ENCODE measurements around the gene TVP23A.
A peak's percentile ranks its signal among the peaks of the same experiment; 100 is the strongest.

The TVP23A gene

DNA sequence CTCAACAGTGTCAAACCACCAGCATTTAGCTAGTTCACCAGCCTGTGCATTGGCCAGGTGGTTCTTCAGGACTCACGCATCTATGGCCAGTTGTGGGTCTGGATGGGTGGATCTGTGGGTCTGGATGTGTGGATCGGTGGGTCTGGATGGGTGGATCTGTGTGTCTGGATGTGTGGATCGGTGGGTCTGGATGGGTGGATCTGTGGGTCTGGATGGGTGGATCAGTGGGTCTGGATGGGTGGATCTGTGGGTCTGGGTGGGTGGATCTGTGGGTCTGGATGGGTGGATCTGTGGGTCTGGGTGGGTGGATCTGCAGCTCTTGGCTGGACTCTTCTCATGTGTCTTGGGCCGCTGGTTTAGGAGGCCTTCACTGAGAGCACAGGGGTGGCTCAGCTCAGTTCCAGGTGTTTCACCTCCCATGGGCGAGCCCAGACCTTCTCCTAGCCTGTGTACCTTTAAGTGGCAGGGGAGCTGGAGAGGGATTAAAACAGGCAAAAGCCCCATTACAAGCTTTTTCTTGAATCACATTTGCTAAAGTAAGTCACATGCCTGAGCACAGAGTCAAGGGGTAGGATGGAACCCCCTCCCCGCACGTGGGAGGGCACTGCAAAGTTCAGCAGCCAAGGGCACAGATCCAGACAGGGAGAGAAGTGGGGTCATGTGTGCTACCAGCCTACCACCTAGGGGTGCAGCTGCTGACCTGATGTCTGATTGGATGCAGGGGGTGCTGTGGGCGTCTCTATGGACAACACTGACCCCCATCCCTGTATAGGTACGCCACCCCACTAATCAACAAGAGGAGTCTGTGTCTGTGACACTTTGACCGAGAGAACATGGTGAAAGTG, 78.4 kb downstream of the TVP23A start:
- H3K4me3 ChIP-seq (ENCODE audit: low read length): no peak overlapping the region
- TF ChIP-seq ZNF274 (IDR thresholded peaks at IDR 0.05; ENCODE audit: low read depth, low read length): no peak

DNA sequence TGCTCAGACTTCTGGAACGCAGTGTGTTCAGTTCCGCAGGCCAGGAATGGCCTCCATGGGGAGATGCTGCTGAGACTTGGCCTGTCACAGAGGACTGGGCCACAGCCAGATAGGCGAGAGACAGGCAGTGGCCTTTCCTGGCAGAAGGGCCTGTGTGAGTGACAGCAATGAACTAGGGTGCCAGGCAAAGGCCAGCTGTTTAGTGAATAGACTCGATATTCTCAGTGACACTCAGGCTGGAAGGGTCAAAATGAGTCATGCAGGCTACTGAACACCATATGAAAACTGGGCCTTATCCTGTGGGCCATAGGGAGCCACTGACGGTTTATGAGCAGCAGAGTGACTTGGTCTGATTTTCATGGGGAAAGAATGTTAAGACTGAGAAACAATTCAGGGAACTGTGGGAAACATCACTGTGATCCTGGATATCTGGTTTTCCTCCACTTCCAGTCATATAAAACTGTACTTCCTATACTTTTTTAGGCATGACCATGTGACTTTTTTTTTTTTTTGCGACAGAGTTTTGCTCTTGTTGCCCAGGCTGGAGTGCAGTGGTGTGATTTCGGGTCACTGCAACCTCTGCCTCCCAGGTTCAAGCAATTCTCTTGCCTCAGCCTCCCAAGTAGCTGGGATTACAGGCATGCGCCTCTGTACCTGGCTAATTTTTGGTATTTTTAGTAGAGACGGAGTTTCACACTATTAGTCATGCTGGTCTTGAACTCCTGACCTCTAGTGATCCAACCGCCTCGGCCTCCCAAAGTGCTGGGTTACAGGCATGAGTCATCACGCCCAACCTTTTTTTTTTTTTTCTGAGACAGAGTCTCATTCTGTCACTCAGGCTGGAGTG, 80.1 kb downstream of the TVP23A start:
- no peak for TF ChIP-seq ZNF274 (IDR thresholded peaks at IDR 0.05; ENCODE audit: low read depth, low read length)
- no peak overlapping the region for H3K4me3 ChIP-seq (ENCODE audit: low read length)

DNA sequence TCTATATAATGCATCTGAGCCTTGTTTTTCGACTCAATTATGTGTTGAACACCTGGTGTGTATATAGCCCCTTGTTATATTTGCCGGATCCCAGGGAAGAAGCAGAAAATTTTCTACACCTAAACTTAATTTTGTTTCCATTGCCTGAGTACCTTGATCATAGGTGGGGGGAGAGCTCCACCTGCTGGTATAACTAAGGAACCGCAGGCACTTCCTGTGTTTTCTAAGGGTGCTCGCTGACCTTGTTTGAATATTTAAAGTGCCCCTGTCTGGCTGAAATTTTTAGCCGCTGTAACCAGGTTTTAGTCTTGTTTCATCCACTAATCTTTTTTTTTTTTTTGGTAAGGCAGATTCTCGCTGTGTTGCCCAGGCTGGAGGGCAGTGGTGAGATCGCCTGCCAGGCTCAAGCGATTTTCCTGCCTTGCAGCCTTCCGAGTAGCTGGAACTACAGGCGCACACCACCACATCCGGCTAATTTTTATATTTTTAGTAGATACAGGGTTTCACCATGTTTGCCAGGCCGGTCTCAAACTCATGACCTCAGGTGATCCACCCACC, 81.4 kb downstream of the TVP23A start:
- peak overlapping the region; percentile 40; the same call in 1 of the 2 replicates for H3K4me3 ChIP-seq (ENCODE audit: low read length)
- TF ChIP-seq ZNF274 (IDR thresholded peaks at IDR 0.05; ENCODE audit: low read depth, low read length): no peak

GRCh38 chr16:10731790-10732189, 86.8 kb downstream of the TVP23A start:
- H3K4me3 ChIP-seq (ENCODE audit: low read length): no peak overlapping the region
- TF ChIP-seq ZNF274 (IDR thresholded peaks at IDR 0.05; ENCODE audit: low read depth, low read length): no peak

- TF ChIP-seq ZNF274 (IDR thresholded peaks at IDR 0.05; ENCODE audit: low read depth, low read length): no peak
- no peak overlapping the region for H3K4me3 ChIP-seq (ENCODE audit: low read length)
These were observed 89.2 kb downstream of the TVP23A start for GRCh38 chr16:10729104-10730048.

- no peak for TF ChIP-seq ZNF274 (IDR thresholded peaks at IDR 0.05; ENCODE audit: low read depth, low read length)
These were observed 90.3 kb downstream of the TVP23A start for GRCh38 chr16:10728003-10728887.

More at GRCh38 chr16:10728003-10728887, 90.3 kb downstream of the TVP23A start:
- H3K4me3 ChIP-seq (ENCODE audit: low read length): no peak overlapping the region
